Liver (tissue), 2 donors: ENCODE results near the gene TRIOBP.

Experiments used
- CTCF ChIP-seq: fragments of 150-350 bp; IDR thresholded peaks from 2 replicates; pipeline ENCODE4 v1.5.1; 2017; ENCODE audit warnings: improper control_type of control experiment, low read depth, low read length; ENCODE audit not compliant: missing input control
- REST ChIP-seq: IDR thresholded peaks from 2 replicates; pipeline ENCODE4 v1.6.1; 2016; ENCODE audit warnings: antibody characterized with exemption, mild to moderate bottlenecking
- donor health status: healthy.

- TF ChIP-seq CTCF (no peak), REST (no peak)
Measured at GRCh38 chr22:37709445-37709765, 12.6 kb downstream of the TRIOBP start.
